ENCODE results near the gene TMEM234.

Gene TMEM234

DNA sequence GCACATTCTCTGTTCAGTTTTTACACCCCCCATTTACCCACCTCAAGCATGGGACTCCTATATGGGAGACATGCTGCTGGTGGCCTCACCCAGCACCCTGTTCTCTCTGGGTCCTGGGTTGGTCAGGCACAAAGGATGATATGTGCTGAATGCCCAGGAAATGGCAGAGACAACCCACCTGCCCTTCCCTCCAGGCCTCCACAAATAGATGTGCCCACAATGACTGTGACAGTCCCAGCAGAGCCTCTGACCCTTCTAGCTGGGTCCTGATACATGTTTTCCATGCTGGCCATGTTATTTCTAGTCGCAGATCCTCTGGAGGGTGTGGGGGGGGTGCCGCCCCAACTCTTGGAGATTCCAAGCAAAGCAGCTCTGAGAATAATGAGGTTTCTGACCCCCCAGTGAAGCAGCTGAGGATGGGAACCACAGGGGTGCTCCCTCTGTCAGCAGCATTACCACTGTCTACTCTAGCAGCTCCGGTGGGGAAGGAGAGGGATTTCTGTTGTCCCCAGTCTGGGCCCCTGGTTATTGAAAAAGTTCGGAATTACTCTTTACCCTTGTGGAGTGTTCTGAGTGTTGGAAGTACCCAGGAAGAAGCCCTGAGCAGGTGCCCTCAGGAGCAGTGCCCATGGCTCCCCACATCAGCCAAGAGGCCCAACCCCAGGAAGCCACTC, 23.0 kb downstream of the TMEM234 start:
- TF ChIP-seq CTCF (IDR thresholded peaks at IDR 0.05; ENCODE audit: low read depth, low read length, missing control alignments), result no peak
- no peak for DNase-seq (ENCODE audit: low read depth)
- H3K4me3 ChIP-seq (ENCODE audit: low read depth, low read length), result no peak overlapping the region

DNA sequence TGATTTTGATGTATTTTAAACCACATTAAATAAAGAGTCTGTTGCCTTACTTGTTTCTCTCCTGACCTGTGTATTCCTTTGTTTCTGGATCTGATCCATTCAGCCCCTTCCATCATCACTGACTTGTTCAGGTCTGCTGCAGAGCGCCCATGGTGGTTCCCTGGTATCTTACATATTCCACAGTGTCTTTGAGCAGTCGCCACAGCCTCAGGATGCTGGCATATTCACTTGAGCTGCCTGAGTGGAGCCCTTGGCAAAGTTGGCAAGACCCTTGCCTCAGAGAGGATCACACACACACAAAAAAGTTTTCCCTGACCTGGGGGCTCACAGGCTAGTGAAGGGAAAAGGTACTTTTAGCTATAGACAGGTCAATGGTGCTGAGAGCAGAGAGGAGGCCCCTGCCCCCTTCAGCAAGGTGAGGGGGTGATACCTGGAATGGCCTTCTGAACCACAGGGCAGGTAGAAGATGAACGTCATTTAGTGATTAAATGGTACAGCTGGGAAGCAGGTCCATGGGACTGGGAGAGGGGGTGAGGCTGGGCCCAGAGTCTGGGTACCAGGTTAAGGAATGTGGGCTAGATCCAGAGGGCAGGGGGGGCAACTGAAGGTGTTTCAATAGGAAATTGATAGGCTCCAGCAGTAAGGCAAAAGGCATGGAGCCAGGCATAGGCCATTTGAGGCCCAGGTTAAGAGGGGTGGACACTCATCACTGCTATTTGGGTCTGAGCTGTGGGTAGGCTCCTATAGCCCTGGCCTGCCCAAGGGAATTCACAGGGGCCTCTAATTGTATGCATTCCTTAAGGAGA, 23.7 kb downstream of the TMEM234 start:
- H3K4me3 ChIP-seq (ENCODE audit: low read depth, low read length), result no peak overlapping the region
- TF ChIP-seq CTCF (IDR thresholded peaks at IDR 0.05; ENCODE audit: low read depth, low read length, missing control alignments), result no peak
- no peak for DNase-seq (ENCODE audit: low read depth)

DNA sequence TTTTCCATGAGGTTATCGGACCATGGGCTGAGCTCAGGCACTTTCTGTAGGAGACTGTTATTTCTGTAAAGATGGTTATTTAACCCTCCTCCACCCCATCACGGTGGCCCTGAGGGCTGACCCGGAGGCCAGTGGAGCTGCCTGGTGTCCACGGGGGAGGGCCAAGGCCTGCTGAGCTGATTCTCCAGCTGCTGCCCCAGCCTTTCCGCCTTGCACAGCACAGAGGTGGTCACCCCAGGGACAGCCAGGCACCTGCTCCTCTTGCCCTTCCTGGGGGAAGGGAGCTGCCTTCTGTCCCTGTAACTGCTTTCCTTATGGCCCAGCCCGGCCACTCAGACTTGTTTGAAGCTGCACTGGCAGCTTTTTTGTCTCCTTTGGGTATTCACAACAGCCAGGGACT, 24.3 kb downstream of the TMEM234 start:
- no peak overlapping the region for H3K4me3 ChIP-seq (ENCODE audit: low read depth, low read length)
- no peak for TF ChIP-seq CTCF (IDR thresholded peaks at IDR 0.05; ENCODE audit: low read depth, low read length, missing control alignments)
- DNase-seq (ENCODE audit: low read depth), result no peak

DNA sequence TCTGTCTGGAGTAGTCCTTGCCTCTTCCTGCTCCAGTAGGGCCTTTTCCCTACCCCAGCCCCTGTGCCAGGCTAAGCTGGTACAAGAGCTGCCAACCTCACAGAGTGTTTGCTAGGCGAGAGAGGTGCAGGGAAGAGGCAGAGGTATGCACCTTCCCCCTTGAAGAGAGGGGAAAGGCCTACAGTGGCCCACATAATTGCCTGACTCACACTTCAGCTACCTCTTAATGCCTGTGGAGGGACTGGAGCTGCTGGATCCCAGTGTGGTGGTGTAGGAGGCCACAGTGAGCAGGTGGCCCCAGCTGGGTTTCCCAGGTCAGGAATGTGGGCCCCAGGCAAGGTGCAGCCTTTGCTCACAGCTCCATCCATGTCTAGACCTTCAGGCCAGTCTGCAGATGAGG, 25.1 kb downstream of the TMEM234 start:
- no peak for TF ChIP-seq CTCF (IDR thresholded peaks at IDR 0.05; ENCODE audit: low read depth, low read length, missing control alignments)
- DNase-seq (ENCODE audit: low read depth), result no peak

DNA sequence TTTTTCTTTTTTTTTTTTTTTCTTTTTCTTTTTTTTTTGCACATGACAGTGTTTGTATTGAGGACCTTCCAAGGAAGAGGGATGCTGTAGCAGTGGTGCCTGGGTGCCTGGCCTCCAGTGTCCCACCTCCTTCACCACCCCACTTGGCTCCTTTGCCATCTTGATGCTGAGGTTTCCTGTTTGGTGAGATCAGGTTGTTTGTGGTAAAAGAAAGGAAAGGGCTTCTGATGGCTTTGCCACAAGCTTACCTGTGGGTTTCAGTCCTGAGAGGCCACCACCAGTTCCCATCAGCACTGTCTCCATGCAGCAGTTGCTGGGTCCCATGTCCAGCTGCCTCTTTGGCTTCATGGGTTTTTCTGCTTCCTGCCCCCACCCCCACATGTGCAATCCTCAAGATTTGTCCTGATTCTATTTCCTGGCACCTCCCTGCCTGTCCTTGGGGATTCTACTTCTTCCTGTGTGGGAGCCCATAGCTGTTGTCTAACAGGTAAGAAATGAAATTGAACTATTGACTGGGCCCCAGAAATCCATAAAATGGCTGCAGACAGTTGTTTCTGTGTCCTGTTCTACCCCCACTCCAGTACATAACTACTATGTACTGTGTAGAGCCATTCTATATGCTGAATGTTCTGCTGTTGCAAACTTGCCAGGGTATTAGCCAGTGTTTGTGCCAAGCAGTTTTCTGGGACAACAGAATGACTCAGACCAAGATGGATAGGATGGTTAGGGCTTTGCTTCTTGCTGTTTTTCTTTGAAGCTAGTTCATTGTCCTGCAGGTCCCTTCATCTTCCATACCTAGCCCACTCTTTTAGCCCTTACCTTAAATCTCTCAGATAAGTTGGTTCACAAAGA, 26.0 kb downstream of the TMEM234 start:
- DNase-seq (ENCODE audit: low read depth), result no peak
- no peak overlapping the region for H3K4me3 ChIP-seq (ENCODE audit: low read depth, low read length)
- no peak for TF ChIP-seq CTCF (IDR thresholded peaks at IDR 0.05; ENCODE audit: low read depth, low read length, missing control alignments)

More for the DNA sequence above, 25.1 kb downstream of the TMEM234 start:
- H3K4me3 ChIP-seq (ENCODE audit: low read depth, low read length), result no peak overlapping the region

GRCh38 chr1:32195531-32195930, 26.6 kb downstream of the TMEM234 start:
- no peak overlapping the region for H3K4me3 ChIP-seq (ENCODE audit: low read depth, low read length)
- no peak for DNase-seq (ENCODE audit: low read depth)
- no peak for TF ChIP-seq CTCF (IDR thresholded peaks at IDR 0.05; ENCODE audit: low read depth, low read length, missing control alignments)
